Measurements from ENCODE around the gene ONECUT3. TPM values are rescaled to one million over a fixed set of nuclear protein-coding genes. Genes with fewer than 3 reads are reported as not detected.

The ONECUT3 gene
- total and polyA plus RNA-seq, 9 of the 15 experiments (the other 6 are each of a cell fraction or from before 2014, with no cell fraction given) = not detected

DNA sequence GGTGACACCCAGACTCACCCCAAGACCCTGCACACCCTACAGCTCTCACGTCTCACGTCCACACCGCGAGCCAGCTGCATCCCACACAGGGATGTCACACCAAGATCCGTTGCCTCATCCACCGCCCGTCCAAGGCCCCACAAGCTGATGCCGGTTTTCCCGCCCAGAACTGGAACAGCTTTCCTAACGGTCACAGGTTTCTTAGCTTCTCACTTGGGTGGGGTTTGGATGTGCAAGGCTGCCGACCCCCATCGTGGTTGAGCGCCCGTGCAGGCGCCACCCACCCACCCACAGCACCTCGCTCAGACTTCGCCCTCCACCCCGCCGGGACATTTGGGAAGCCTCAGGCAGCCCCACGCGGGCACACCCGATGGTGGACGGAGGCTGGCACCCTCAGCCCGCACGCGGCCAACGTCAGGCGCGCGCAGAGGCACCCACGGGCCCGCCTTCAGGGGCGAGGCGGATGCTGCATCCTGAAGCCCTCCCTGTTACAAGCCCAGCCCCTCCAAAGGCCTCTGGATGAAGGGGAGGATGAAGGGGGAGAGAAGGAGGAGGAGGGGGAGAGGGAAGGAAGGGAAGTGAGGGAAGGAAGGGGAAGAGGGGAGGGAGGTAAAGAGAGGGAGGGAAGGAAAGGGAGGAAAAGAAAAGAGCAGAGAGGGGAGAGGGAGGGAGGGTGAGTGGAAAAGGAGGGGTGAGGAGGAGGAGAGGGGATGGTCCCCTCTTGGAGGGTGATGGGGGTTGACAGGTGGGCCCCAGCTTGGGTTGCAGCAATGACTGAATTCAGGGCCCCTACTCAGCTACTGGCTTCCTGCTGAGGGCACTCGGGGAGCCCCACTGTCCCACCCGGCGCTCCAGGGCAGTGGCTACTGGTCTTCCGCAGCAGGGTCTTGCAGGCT, 12.8 kb downstream of the ONECUT3 start:
- DNase-seq (ENCODE audit: extremely low read depth in 1 of 4, low spot score in 3 of 4) (no peak), ATAC-seq (no peak), FAIRE-seq (no peak)
- Histone ChIP-seq H3K27me3 (ENCODE audit: control insufficient read depth in 2 of 2, insufficient read depth in 2 of 2, low read length in 2 of 2) (peaks cover 8 to 23% of the 10 kb centered on the region in 2 experiments; a peak in 4 of 5 replicates), H3K79me2 (ENCODE audit: control insufficient read depth, insufficient read depth, low read length) (no peaks in the 10 kb centered on the region), H4K20me1 (replicated peaks; ENCODE audit: control insufficient read depth, insufficient read depth, low read length) (no peaks in the 10 kb centered on the region; the same call in 1 of the 2 replicates), H3K9ac (ENCODE audit: insufficient read depth in 1 of 2, low read depth in 2 of 2, low read length in 2 of 2) (peak overlapping the region in 1 of 2 experiments; percentile 84; a peak in 3 of 4 replicates), H3K9me3 (replicated peaks; ENCODE audit: control insufficient read depth, insufficient read depth, low read depth, low read length) (peaks cover 6% of the 10 kb centered on the region), H3K36me3 (ENCODE audit: control insufficient read depth, insufficient read depth, low read length) (no peaks in the 10 kb centered on the region), H3K9me1 (ENCODE audit: control insufficient read depth, insufficient read depth, low read length) (no peaks in the 10 kb centered on the region), H3K4me2 (ENCODE audit: insufficient read depth, low read length) (peak overlapping the region; percentile 27), H2AFZ (ENCODE audit: low read depth, low read length) (peak overlapping the region; percentile 80), H3K27ac (ENCODE audit: extremely low read depth, low read depth, low read length) (no peak overlapping the region), H3K4me3 (no peak overlapping the region), H3K4me1 (replicated peaks in 1 of 2; ENCODE audit: control insufficient read depth in 2 of 2, insufficient read depth in 2 of 2, low read length in 2 of 2) (peaks cover 9 to 58% of the 10 kb centered on the region in 2 experiments; a peak in 4 of 5 replicates)
- 61% methylated on average over 19 of the region's 38 CpGs for WGBS (ENCODE audit: insufficient coverage, low coverage, missing lambda C conversion rate)
- intact Hi-C loops (cut with micrococcal nuclease) = loop anchor here (5.0 to 10.0 kb wide), 2 partner anchors 159 to 221 kb away; partner anchors contain the start of gene UQCR11
- no peak for TF ChIP-seq SMAD1 (IDR thresholded peaks at IDR 0.05; ENCODE audit: low read depth, low read length, partially characterized antibody)
- TF ChIP-seq, protein P1, sequence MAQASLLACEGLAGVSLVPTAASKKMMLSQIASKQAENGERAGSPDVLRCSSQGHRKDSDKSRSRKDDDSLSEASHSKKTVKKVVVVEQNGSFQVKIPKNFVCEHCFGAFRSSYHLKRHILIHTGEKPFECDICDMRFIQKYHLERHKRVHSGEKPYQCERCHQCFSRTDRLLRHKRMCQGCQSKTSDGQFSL (CRISPR knock-in tag; IDR thresholded peaks at IDR 0.05) = peak; percentile 78
- TF ChIP-seq, protein P1 (tag; IDR thresholded peaks at IDR 0.05) = no peak
- TF ChIP-seq PCBP1 (IDR thresholded peaks at IDR 0.05; ENCODE audit: low read depth, low read length, poor library complexity, severe bottlenecking) = peak; percentile 23
- TF ChIP-seq, protein P2, sequence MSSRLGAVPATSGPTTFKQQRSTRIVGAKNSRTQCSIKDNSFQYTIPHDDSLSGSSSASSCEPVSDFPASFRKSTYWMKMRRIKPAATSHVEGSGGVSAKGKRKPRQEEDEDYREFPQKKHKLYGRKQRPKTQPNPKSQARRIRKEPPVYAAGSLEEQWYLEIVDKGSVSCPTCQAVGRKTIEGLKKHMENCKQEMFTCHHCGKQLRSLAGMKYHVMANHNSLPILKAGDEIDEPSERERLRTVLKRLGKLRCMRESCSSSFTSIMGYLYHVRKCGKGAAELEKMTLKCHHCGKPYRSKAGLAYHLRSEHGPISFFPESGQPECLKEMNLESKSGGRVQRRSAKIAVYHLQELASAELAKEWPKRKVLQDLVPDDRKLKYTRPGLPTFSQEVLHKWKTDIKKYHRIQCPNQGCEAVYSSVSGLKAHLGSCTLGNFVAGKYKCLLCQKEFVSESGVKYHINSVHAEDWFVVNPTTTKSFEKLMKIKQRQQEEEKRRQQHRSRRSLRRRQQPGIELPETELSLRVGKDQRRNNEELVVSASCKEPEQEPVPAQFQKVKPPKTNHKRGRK (tag; IDR thresholded peaks at IDR 0.05) = 0 out of 2 replicates have a peak, but pooled peaks have one; percentile 14
- TF ChIP-seq, protein P3, sequence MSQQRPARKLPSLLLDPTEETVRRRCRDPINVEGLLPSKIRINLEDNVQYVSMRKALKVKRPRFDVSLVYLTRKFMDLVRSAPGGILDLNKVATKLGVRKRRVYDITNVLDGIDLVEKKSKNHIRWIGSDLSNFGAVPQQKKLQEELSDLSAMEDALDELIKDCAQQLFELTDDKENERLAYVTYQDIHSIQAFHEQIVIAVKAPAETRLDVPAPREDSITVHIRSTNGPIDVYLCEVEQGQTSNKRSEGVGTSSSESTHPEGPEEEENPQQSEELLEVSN (IDR thresholded peaks at IDR 0.05; ENCODE audit: borderline replicate concordance in 1 of 2, extremely low read depth in 1 of 2, insufficient read depth in 1 of 2, insufficient read length in 1 of 2, low read depth in 1 of 2, low read length in 1 of 2, poor library complexity in 1 of 2, severe bottlenecking in 1 of 2) = peak in 1 of 2 experiments; percentile 66
- BruUV-seq (replicated peaks) = no TSS peak
- ChIA-PET POLR2A (interaction anchor here (0.5 to 2.0 kb wide), 4 partner anchors 11 to 286 kb away, joined by 3 to 7 read pairs (median 4); no protein-coding TSS in a partner anchor), CTCF (ENCODE audit: low intra/inter-chr PET ratio) (interaction anchor here (0.9 to 4.0 kb wide), 2 partner anchors 91 to 93 kb away, joined by 3 to 84 read pairs; no protein-coding TSS in a partner anchor)
- in situ Hi-C loops (cut with MboI) = loop anchor here (5.0 to 10.0 kb wide), 2 partner anchors 94 to 221 kb away; no protein-coding TSS in a partner anchor
